ENCODE data around the gene DAAM2. TPM values are rescaled to one million over a fixed set of nuclear protein-coding genes. Genes with fewer than 3 reads are reported as not detected.

The DAAM2 gene
- polyA plus RNA-seq, 3 donors: not detected

DNA sequence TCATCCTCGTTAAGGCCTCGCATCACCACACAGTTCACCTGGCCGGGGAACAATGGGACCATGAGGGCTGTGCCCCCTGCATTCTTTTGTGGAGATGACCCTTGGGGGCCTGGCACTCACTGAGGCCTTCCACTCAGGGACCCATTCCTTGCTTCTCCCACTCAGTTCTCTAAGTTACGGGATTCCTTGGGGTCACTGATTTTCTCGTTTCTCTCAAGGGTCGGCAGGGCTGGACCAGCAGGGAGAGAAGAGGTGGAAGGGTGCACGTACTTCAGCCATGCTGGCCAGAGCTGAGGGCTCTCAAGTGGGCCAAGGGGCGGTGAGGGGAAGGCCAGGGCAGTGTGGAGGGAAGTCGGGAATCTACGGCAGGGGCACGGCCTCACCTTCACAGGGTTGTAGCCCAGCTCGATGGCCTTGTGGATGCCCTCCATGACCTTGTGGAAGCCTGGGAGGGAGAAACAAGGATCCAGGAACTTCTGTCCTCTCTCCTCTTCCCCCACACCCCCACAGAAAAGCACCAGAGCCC lies 121.3 kb downstream of the DAAM2 start:
- no peaks in the 10 kb centered on the region for H3K36me3 ChIP-seq (replicated peaks in 1 of 2; ENCODE audit: control insufficient read depth in 1 of 2, insufficient read depth in 2 of 2, low read length in 2 of 2)
- H3K79me2 ChIP-seq (ENCODE audit: insufficient read depth, low read length): no peaks in the 10 kb centered on the region
- H3K27ac ChIP-seq (ENCODE audit: low read depth in 1 of 2, low read length in 2 of 2): no peak overlapping the region
- no peak overlapping the region for H3K4me3 ChIP-seq (replicated peaks in 1 of 3; ENCODE audit: low read depth in 2 of 3, low read length in 3 of 3)
- intact Hi-C loops (cut with micrococcal nuclease): no loop called here
- Mint-ChIP-seq H3K36me3 (no peaks in the 10 kb centered on the region), H3K9me3 (peaks cover 4 to 13% (median 8%) of the 10 kb centered on the region in 7 donors), H3K4me1 (no peaks in the 10 kb centered on the region), H3K4me3 (no peak overlapping the region), H3K27ac (no peak overlapping the region), H3K27me3 (ENCODE audit: low read depth in 3 of 3) (peaks cover 0 to 1% (median 0%) of the 10 kb centered on the region in 3 donors)
- H3K9ac ChIP-seq (ENCODE audit: insufficient read depth, low read length, poor library complexity, severe bottlenecking): no peak overlapping the region
- TF ChIP-seq, protein P1, sequence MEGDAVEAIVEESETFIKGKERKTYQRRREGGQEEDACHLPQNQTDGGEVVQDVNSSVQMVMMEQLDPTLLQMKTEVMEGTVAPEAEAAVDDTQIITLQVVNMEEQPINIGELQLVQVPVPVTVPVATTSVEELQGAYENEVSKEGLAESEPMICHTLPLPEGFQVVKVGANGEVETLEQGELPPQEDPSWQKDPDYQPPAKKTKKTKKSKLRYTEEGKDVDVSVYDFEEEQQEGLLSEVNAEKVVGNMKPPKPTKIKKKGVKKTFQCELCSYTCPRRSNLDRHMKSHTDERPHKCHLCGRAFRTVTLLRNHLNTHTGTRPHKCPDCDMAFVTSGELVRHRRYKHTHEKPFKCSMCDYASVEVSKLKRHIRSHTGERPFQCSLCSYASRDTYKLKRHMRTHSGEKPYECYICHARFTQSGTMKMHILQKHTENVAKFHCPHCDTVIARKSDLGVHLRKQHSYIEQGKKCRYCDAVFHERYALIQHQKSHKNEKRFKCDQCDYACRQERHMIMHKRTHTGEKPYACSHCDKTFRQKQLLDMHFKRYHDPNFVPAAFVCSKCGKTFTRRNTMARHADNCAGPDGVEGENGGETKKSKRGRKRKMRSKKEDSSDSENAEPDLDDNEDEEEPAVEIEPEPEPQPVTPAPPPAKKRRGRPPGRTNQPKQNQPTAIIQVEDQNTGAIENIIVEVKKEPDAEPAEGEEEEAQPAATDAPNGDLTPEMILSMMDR (IDR thresholded peaks at IDR 0.05): no peak
- WGBS (ENCODE audit: insufficient coverage): 88% methylated on average over 10 of the region's 12 CpGs
- no peak overlapping the region for H3K4me2 ChIP-seq (replicated peaks; ENCODE audit: extremely low read depth, low read length, poor library complexity, severe bottlenecking)
- no peak for DNase-seq
- H3K9me3 ChIP-seq (replicated peaks in 1 of 2; ENCODE audit: control insufficient read depth in 1 of 2, insufficient read depth in 1 of 2, low read length in 2 of 2): peaks cover 0 to 14% of the 10 kb centered on the region in 2 donors
- no peaks in the 10 kb centered on the region for H4K20me1 ChIP-seq (ENCODE audit: insufficient read depth, low read length)
- H3K4me1 ChIP-seq (ENCODE audit: control insufficient read depth in 1 of 2, insufficient read depth in 2 of 2, low read length in 2 of 2): no peaks in the 10 kb centered on the region
- no peaks in the 10 kb centered on the region for H3K27me3 ChIP-seq (ENCODE audit: control insufficient read depth in 2 of 2, insufficient read depth in 2 of 2, low read length in 2 of 2)
- no peak overlapping the region for H2AFZ ChIP-seq (ENCODE audit: insufficient read depth, low read depth, low read length, poor library complexity, severe bottlenecking)

DNA sequence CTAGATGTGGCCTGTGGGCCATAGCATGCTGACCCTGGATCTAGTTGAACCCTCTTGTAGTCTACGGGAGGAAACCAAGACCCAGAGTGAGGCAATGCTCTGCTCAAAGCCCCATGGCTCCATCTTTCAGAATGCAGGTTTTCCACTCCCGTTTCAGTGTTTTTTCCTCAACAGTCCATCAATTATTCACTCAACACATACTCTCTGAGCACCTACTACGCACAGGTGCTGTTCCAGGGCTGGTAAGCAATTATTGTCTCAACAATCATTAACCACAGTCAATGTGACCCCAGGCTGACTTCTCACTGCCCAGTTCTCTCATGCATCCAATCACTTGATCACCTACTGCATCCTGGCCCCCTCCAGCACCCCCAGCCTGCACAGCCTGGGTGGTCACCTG lies 122.1 kb downstream of the DAAM2 start:
- H3K4me1 ChIP-seq (ENCODE audit: control insufficient read depth in 1 of 2, insufficient read depth in 2 of 2, low read length in 2 of 2): no peaks in the 10 kb centered on the region
- H3K27ac ChIP-seq (ENCODE audit: low read depth in 1 of 2, low read length in 2 of 2): no peak overlapping the region
- H3K4me2 ChIP-seq (replicated peaks; ENCODE audit: extremely low read depth, low read length, poor library complexity, severe bottlenecking): no peak overlapping the region
- Mint-ChIP-seq H3K9me3 (peaks cover 4 to 13% (median 8%) of the 10 kb centered on the region in 7 donors), H3K27ac (no peak overlapping the region), H3K36me3 (no peaks in the 10 kb centered on the region), H3K4me1 (no peaks in the 10 kb centered on the region), H3K4me3 (no peak overlapping the region), H3K27me3 (ENCODE audit: low read depth in 3 of 3) (no peaks in the 10 kb centered on the region)
- intact Hi-C loops (cut with micrococcal nuclease): no loop called here
- no peaks in the 10 kb centered on the region for H3K27me3 ChIP-seq (ENCODE audit: control insufficient read depth in 2 of 2, insufficient read depth in 2 of 2, low read length in 2 of 2)
- no peaks in the 10 kb centered on the region for H3K36me3 ChIP-seq (replicated peaks in 1 of 2; ENCODE audit: control insufficient read depth in 1 of 2, insufficient read depth in 2 of 2, low read length in 2 of 2)
- no peak for DNase-seq
- H3K79me2 ChIP-seq (ENCODE audit: insufficient read depth, low read length): no peaks in the 10 kb centered on the region
- peaks cover 0 to 14% of the 10 kb centered on the region in 2 donors for H3K9me3 ChIP-seq (replicated peaks in 1 of 2; ENCODE audit: control insufficient read depth in 1 of 2, insufficient read depth in 1 of 2, low read length in 2 of 2)
- TF ChIP-seq, protein P1 (IDR thresholded peaks at IDR 0.05): no peak
- no peak overlapping the region for H3K4me3 ChIP-seq (replicated peaks in 1 of 3; ENCODE audit: low read depth in 2 of 3, low read length in 3 of 3)
- H4K20me1 ChIP-seq (ENCODE audit: insufficient read depth, low read length): no peaks in the 10 kb centered on the region
- no peak overlapping the region for H3K9ac ChIP-seq (ENCODE audit: insufficient read depth, low read length, poor library complexity, severe bottlenecking)
- WGBS (ENCODE audit: insufficient coverage): 89% methylated on average over 3 of the region's 3 CpGs
- no peak overlapping the region for H2AFZ ChIP-seq (ENCODE audit: insufficient read depth, low read depth, low read length, poor library complexity, severe bottlenecking)

Data from CD14-positive monocyte (primary cell).